ENCODE measurements around the gene CDH4. TPM values are rescaled to one million over a fixed set of nuclear protein-coding genes. Genes with fewer than 3 reads are reported as not detected.

CDH4 gene
- total RNA-seq, 2 experiments from 2014 or later, result 0.10 to 0.21 TPM

DNA sequence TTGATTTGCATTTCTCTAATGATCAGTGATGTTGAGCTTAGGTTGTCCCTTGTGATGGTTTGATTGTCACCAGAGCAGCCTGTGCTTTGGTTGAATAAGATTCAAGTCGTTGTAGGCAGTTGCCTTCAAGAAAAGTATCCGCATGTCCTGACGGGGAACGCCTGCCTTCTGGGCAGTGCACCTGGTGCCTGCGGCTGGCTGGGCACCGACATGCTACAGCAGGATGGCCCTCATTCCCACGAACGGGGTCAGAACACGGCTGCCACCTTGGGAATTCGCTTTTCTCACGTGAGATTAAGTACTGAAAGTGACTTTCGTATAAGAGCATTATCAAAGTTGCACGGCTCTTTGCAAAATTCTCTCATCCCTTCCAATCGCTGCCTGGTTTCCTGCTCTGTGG lies 78.4 kb downstream of the CDH4 start:
- H3K4me3 Mint-ChIP-seq, result no peak overlapping the region
- POLR2A ChIA-PET, result no interaction called here
- DNase-seq, result no peak
- peaks cover 3% of the 10 kb centered on the region for H3K9me3 Mint-ChIP-seq
- no peak overlapping the region for H3K27ac Mint-ChIP-seq
- CTCF ChIA-PET, result no interaction called here
- H3K27me3 Mint-ChIP-seq, result no peaks in the 10 kb centered on the region
- intact Hi-C loops (cut with micrococcal nuclease), result no loop called here
- H3K36me3 Mint-ChIP-seq, result no peaks in the 10 kb centered on the region
- no peaks in the 10 kb centered on the region for H3K4me1 Mint-ChIP-seq (ENCODE audit: low read depth)

DNA sequence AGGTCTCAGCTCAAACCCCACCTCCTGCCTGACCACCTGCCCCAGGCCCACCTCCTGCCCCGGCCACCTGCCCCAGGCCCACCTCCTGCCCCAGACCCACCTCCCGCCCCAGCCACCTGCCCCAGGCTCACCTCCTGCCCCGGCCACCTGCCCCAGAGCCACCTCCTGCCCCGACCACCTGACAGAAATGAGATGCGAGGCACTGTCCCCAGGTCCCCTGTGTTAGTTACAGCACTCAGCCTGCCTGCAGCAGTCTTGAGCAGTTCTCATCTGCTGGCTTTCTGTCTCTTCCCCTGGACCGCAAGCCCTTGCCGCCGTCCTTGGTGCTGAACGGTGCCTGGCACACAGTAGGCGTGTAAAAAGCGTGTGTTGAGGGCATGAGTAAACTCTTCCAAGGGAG lies 79.5 kb downstream of the CDH4 start:
- CTCF ChIA-PET, result no interaction called here
- Mint-ChIP-seq H3K36me3 (no peaks in the 10 kb centered on the region), H3K9me3 (peaks cover 3% of the 10 kb centered on the region), H3K27me3 (no peaks in the 10 kb centered on the region), H3K4me1 (ENCODE audit: low read depth) (no peaks in the 10 kb centered on the region), H3K27ac (no peak overlapping the region), H3K4me3 (no peak overlapping the region)
- DNase-seq, result no peak
- intact Hi-C loops (cut with micrococcal nuclease), result no loop called here
- POLR2A ChIA-PET, result no interaction called here

DNA sequence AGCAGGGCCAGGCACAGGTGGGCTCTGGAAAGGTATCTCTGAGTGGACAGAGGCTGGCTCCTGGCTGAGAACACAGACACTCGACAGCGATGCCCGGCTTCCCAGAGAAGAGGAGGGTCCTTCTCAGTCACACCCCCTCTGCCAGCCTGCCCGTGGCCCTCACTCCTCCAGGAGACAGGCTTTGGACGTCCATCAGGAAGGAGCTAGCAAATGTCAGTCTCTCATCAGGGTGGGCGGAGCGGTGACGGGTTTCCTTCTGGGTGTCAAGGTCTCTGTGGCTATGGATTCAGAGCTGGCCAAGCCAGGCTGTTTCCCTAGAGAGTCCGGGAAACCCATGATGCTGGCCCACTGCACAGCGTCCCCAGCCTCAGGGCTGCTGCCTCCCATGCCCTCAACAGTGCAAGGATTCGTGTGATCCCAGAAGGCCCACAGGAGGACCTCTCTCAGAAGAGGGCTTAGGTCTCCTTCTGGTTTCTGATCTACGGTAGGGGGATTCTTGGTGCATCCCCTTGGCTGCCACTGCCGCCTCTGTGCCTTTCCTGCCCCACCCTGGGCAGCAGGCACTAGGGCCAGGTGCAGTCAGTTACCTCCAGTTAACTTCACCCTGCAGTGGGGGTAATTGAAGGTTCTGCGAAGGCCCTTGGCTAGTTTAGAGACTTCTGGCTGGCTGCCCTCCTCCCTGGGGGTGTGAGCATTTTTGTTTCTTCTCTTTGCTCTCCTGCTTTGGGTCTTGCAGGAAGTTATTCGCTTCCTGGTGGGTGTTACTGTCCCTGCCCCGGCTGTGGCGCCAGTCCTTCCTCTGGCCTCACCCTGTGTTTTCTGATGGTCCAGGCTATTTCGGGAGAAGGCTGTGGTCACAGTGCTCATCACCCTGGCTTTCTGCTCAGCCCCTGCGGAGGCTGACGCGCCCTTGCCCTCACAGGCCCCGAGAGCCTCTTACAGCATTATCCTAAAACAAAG lies 80.2 kb downstream of the CDH4 start:
- POLR2A ChIA-PET, result no interaction called here
- CTCF ChIA-PET, result no interaction called here
- Mint-ChIP-seq H3K4me1 (ENCODE audit: low read depth) (no peaks in the 10 kb centered on the region), H3K36me3 (no peaks in the 10 kb centered on the region), H3K27me3 (no peaks in the 10 kb centered on the region), H3K9me3 (peaks cover 3% of the 10 kb centered on the region), H3K4me3 (no peak overlapping the region), H3K27ac (no peak overlapping the region)
- no peak for DNase-seq
- intact Hi-C loops (cut with micrococcal nuclease), result no loop called here

DNA sequence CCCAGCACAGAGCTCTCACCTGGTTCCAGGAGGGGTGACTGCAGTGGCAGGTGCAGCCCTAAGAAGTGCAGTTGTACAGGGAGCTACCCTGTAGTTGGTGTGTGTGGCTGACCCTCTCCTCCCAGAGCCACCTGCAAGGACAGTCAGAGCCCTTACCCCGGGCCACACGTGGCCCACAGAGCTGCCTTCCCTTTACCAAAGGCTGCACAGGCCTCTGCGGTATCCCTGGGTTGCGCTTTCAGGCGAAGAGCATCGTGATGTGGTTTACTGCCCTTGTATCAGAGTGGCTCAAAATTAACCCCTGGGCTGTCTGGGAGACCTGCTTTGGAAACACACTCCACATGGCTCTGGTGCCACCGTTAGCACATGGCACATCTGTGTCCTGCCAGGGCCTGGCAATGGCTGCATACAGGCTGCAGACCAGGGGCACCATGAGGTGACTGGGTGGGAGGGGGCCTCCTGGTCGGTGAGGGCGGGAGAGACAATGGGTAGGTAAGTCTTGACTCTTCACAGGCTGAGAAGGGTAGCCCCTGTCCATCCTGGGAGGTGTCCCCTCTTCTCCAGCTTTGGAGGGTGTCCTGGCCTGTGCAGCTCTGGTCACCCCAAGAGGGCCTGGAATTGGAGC lies 81.5 kb downstream of the CDH4 start:
- Mint-ChIP-seq H3K9me3 (peaks cover 3% of the 10 kb centered on the region), H3K36me3 (no peaks in the 10 kb centered on the region), H3K4me3 (no peak overlapping the region), H3K4me1 (ENCODE audit: low read depth) (no peaks in the 10 kb centered on the region), H3K27me3 (no peaks in the 10 kb centered on the region), H3K27ac (no peak overlapping the region)
- CTCF ChIA-PET, result no interaction called here
- no peak for DNase-seq
- POLR2A ChIA-PET, result no interaction called here
- intact Hi-C loops (cut with micrococcal nuclease), result no loop called here

DNA sequence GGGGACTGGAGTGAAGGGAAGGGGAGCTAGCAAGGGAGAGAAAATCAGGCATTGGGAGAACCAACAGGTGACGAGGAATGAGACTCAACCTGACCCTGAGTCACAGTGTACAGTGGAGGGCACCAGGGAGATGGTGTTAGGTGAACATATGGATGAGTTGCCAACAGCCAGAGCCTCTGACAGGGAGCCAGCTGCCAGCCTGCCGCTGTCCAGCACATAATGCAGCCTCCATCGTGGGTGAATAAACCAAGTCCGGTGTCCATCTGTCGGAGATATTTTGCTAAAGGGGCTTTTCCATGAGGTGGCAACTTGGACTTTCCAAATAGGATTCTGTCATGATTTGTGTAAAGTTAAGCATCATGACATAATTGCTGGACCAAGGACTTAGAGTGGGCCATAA lies 88.1 kb downstream of the CDH4 start:
- intact Hi-C loops (cut with micrococcal nuclease), result no loop called here
- peaks cover 2% of the 10 kb centered on the region for H3K27me3 Mint-ChIP-seq
- no peaks in the 10 kb centered on the region for H3K9me3 Mint-ChIP-seq
- POLR2A ChIA-PET, result no interaction called here
- no peaks in the 10 kb centered on the region for H3K4me1 Mint-ChIP-seq (ENCODE audit: low read depth)
- no peak overlapping the region for H3K4me3 Mint-ChIP-seq
- CTCF ChIA-PET, result no interaction called here
- H3K27ac Mint-ChIP-seq, result no peak overlapping the region
- no peaks in the 10 kb centered on the region for H3K36me3 Mint-ChIP-seq
- no peak for DNase-seq

DNA sequence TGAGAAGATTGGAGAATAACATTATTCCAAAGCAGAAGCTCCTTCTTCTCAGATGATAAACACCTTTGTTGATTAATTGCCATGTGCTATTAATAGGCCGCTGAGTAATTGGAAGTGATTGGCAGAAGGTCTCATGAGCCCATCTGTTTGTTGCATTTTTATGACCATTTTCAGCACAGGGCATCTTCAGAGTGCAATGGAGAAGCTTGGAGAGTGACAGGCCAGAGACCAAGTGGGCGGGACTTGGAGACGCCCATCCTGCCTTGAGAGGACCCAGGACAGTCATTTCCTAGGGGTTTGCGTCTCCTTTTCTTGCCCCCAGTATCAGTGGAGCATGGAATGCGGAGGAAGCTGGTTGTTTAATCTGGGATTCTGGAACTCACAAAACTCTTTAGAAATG lies 89.5 kb downstream of the CDH4 start:
- H3K27me3 Mint-ChIP-seq, result peaks cover 2% of the 10 kb centered on the region
- no peak overlapping the region for H3K4me3 Mint-ChIP-seq
- H3K36me3 Mint-ChIP-seq, result no peaks in the 10 kb centered on the region
- no peaks in the 10 kb centered on the region for H3K4me1 Mint-ChIP-seq (ENCODE audit: low read depth)
- H3K9me3 Mint-ChIP-seq, result no peaks in the 10 kb centered on the region
- no peak overlapping the region for H3K27ac Mint-ChIP-seq
- ChIA-PET CTCF (interaction anchor here (0.7 kb wide), 1 partner anchor 39 kb away, joined by 3 read pairs; no protein-coding TSS in a partner anchor), POLR2A (no interaction called here)
- intact Hi-C loops (cut with micrococcal nuclease), result no loop called here
- no peak for DNase-seq

DNA sequence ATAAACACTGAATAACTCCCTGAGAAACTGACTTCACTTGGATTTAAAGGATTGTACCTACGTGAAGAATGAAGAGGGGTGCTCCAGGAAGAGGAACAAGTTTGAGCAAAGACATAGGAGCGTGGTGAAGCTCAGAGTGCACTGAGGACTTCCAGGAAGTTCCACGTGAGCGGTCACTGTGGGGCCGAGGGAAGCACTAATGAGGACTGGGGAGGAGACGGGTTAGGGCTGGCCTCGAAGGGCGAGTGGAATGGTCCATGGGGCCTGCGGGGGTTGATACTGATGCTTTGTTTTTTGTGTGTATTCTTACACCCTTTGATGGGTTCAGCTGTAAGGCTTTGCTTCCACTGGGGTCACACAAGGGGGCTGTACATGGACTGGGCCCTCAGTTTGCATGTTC lies 91.9 kb downstream of the CDH4 start:
- CTCF ChIA-PET, result no interaction called here
- H3K27ac Mint-ChIP-seq, result no peak overlapping the region

DNA sequence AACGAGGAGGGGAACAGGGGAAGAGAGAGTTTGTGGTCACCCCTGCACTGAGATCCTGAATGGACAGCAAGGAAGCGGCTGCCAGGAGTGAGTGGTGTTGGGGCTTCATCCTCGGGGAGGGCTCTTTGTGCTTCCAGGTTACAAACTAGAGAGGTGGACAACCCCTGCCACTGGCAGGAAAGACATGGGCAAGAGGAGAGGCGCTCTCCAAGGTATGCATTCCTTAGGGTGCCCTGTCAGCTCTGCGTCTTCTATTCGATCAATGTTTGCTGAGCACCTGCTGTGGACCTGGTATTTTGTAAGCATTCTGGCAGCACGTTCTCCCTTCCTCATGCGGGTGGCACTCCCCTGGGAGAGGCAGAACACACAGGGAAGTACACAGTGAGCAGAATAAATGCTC lies 93.6 kb downstream of the CDH4 start:
- Mint-ChIP-seq H3K9me3 (no peaks in the 10 kb centered on the region), H3K27me3 (peaks cover 2% of the 10 kb centered on the region), H3K4me3 (no peak overlapping the region), H3K36me3 (no peaks in the 10 kb centered on the region), H3K27ac (no peak overlapping the region), H3K4me1 (ENCODE audit: low read depth) (no peaks in the 10 kb centered on the region)
- intact Hi-C loops (cut with micrococcal nuclease), result no loop called here
- DNase-seq, result no peak
- POLR2A ChIA-PET, result no interaction called here
- CTCF ChIA-PET, result no interaction called here

More for the DNA sequence above, 91.9 kb downstream of the CDH4 start:
- POLR2A ChIA-PET, result no interaction called here
- no peaks in the 10 kb centered on the region for H3K36me3 Mint-ChIP-seq
- no peaks in the 10 kb centered on the region for H3K4me1 Mint-ChIP-seq (ENCODE audit: low read depth)
- H3K27me3 Mint-ChIP-seq, result peaks cover 2% of the 10 kb centered on the region
- H3K4me3 Mint-ChIP-seq, result no peak overlapping the region
- no peaks in the 10 kb centered on the region for H3K9me3 Mint-ChIP-seq
- intact Hi-C loops (cut with micrococcal nuclease), result no loop called here
- no peak for DNase-seq

DNA sequence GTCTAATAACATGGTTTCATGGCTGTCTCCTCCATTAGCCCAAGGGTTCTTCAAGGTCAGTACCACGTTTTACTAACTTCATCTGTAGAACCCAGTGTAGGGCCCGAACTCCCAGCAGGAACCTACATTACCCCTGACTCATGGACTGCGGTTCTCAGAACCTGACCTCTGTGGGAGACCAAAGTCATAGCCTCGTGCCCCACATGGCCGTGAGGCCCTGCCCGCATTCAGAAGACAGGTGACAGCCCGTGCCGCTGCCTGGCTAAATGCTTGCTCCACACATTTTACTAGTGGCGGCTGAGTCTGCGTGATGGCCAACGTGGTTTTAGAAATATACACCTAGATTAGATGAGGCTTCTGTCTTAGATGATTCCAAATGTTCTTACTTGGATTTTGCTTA lies 94.9 kb downstream of the CDH4 start:
- no peak overlapping the region for H3K27ac Mint-ChIP-seq
- no peak for DNase-seq
- intact Hi-C loops (cut with micrococcal nuclease), result no loop called here
- CTCF ChIA-PET, result no interaction called here
- peaks cover 2% of the 10 kb centered on the region for H3K27me3 Mint-ChIP-seq
- POLR2A ChIA-PET, result no interaction called here
- no peaks in the 10 kb centered on the region for H3K9me3 Mint-ChIP-seq
- H3K36me3 Mint-ChIP-seq, result no peaks in the 10 kb centered on the region
- no peaks in the 10 kb centered on the region for H3K4me1 Mint-ChIP-seq (ENCODE audit: low read depth)
- no peak overlapping the region for H3K4me3 Mint-ChIP-seq

DNA sequence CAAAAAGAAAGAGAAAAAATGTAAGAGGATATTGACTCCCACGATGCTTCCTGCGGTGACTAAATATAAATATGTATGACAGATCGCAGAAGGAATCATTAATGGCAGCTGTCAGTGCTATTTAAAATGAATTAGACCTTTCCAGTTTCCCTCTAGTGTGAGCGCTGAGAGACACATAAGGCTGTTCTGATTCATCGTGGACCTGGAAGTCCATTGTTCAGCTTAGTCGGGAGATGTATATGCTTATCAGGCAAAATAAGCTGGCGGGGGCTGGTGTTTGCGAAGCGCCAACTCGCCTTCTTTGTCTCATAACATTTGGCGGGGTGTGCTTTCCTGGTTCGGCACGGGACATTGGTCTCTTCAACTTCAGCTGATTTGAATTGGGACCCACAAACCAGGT lies 95.4 kb downstream of the CDH4 start:
- CTCF ChIA-PET, result no interaction called here
- POLR2A ChIA-PET, result no interaction called here
- Mint-ChIP-seq H3K4me3 (no peak overlapping the region), H3K4me1 (ENCODE audit: low read depth) (no peaks in the 10 kb centered on the region), H3K27me3 (peaks cover 2% of the 10 kb centered on the region), H3K9me3 (no peaks in the 10 kb centered on the region), H3K36me3 (no peaks in the 10 kb centered on the region), H3K27ac (no peak overlapping the region)
- intact Hi-C loops (cut with micrococcal nuclease), result no loop called here
- no peak for DNase-seq

DNA sequence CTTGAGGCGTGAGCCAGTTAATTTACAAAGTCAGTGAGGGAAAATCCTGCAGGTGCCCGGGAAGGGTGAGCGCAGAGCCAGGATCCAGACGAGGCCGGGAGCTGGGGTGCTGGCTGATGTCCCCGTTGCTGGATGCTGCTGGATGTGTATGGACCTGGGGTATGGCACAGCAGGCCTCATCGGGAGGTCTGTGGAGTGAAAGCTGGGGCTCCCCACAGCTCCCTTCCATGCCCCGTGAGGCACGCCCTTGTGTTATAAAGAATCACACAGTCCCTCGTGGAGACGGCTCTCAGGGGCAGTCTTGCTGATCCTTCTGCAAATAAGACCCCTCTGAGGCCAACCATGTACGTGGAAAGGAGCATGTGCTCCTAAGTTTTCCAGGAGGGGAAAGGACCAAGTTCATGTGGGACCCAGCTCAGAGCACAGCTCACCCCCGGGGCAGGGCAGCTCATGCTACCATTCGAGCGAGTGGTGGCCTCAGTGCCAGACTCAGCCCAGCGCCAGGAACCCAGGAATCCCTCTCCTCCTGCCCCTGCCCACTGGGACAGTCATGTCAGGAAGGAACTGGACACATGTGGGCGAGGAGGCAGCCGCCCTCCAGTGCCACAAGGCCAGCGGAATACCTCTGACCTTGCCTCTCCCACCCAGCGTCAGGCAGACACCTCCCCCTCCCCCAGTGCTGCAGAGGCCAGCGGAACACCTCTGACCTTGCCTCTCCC lies 97.5 kb downstream of the CDH4 start:
- Mint-ChIP-seq H3K9me3 (no peaks in the 10 kb centered on the region), H3K36me3 (no peaks in the 10 kb centered on the region), H3K4me3 (no peak overlapping the region), H3K27me3 (peaks cover 6% of the 10 kb centered on the region), H3K27ac (no peak overlapping the region), H3K4me1 (ENCODE audit: low read depth) (no peaks in the 10 kb centered on the region)
- ChIA-PET CTCF (no interaction called here), POLR2A (no interaction called here)
- intact Hi-C loops (cut with micrococcal nuclease), result no loop called here
- DNase-seq, result no peak

DNA sequence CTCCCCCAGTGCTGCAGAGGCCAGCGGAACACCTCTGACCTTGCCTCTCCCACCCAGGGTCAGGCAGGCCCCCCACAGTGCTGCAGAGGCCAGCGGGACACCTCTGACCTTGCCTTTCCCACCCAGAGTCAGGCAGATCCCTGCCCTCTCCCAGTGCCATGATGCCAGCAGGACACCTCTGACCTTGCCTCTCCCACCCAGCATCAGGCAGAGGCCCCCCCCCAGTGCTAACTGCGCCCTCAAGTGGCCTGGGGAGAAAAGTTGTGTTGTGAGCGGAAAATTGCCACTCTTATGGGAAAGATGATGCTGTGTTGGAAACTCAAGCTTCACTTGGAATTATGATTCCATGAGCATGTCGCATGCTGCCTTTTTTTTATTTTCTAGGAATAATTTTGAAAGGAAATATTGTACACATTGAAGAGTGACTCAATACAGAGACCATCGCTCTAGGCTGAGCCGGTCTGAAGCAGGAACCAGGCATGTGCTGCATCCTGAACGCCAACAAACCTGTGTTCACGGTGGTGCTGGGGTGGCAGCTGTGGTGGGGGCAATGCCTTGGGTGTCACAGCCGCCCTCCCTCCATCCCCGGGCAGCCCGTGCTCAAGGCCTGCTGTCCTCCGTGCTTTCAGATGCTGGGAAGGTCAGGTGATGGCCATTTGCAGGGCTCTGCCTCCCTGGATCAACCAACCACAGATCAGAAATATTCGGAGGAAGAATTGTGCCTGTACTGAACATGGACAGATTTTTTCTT lies 98.6 kb downstream of the CDH4 start:
- CTCF ChIA-PET, result no interaction called here
- intact Hi-C loops (cut with micrococcal nuclease), result no loop called here
- Mint-ChIP-seq H3K4me3 (no peak overlapping the region), H3K27me3 (peaks cover 5% of the 10 kb centered on the region), H3K4me1 (ENCODE audit: low read depth) (no peaks in the 10 kb centered on the region), H3K27ac (no peak overlapping the region), H3K9me3 (no peaks in the 10 kb centered on the region), H3K36me3 (no peaks in the 10 kb centered on the region)
- POLR2A ChIA-PET, result no interaction called here
- no peak for DNase-seq
